IMR-90 (cell line): ENCODE data around the gene ROMO1.

Experiments used
- CTCF ChIP-seq: conservative IDR thresholded peaks from 2 replicates; pipeline ENCODE4 v1.5.1; 2012; ENCODE audit warnings: mild to moderate bottlenecking, low read depth, low read length, improper control_type of control experiment
- FOS ChIP-seq: fragments of 150-350 bp; IDR thresholded peaks from 2 replicates; pipeline ENCODE4 v1.6.1; 2016; ENCODE audit warnings: low read depth, low read length
- POLR2A ChIP-seq: IDR thresholded peaks from 2 replicates; pipeline ENCODE4 v1.6.1; 2012; ENCODE audit warnings: mild to moderate bottlenecking, low read depth, low read length
- USF2 ChIP-seq: fragments of 150-350 bp; IDR thresholded peaks from 2 replicates; pipeline ENCODE4 v1.6.1; 2017; ENCODE audit warnings: mild to moderate bottlenecking, antibody characterized with exemption, low read length, low read depth

- TF ChIP-seq CTCF (no peak), FOS (no peak), USF2 (no peak), POLR2A (no peak)
These were observed 46.4 kb upstream of the ROMO1 start for GRCh38 chr20:35652641-35653429.
